ENCODE measurements around the gene TAF10.

The TAF10 gene

DNA sequence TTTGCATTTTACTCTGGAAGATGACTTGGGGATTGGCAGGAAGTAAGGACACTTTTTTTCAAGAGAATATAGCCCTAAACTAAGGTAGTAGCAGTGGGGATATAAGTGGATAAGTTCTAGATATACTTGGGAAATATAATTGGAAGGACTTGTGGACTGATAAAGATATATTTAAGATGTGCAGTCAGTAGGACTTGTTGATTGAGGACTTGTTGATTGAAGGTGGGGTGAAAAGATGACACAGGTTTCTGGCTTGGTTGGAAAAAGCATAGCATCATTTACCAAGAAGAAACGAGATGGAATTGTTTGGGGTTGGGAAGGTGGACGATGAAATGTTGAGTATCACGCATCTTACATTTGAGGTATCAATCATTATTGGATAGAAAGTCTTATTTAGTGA lies 1.5 kb upstream of the TAF10 start:
- no peak for TF ChIP-seq CTCF (IDR thresholded peaks at IDR 0.05; ENCODE audit: insufficient read depth, missing control alignments)
- DNase-seq (ENCODE audit: insufficient read length, low spot score), result no peak
- FAIRE-seq, result no peak

- no peak for TF ChIP-seq CTCF (IDR thresholded peaks at IDR 0.05; ENCODE audit: insufficient read depth, missing control alignments)
- DNase-seq (ENCODE audit: insufficient read length, low spot score) (no peak), FAIRE-seq (no peak)
Measured at GRCh38 chr11:6611963-6612212, 128 bp downstream of the TAF10 start.

DNA sequence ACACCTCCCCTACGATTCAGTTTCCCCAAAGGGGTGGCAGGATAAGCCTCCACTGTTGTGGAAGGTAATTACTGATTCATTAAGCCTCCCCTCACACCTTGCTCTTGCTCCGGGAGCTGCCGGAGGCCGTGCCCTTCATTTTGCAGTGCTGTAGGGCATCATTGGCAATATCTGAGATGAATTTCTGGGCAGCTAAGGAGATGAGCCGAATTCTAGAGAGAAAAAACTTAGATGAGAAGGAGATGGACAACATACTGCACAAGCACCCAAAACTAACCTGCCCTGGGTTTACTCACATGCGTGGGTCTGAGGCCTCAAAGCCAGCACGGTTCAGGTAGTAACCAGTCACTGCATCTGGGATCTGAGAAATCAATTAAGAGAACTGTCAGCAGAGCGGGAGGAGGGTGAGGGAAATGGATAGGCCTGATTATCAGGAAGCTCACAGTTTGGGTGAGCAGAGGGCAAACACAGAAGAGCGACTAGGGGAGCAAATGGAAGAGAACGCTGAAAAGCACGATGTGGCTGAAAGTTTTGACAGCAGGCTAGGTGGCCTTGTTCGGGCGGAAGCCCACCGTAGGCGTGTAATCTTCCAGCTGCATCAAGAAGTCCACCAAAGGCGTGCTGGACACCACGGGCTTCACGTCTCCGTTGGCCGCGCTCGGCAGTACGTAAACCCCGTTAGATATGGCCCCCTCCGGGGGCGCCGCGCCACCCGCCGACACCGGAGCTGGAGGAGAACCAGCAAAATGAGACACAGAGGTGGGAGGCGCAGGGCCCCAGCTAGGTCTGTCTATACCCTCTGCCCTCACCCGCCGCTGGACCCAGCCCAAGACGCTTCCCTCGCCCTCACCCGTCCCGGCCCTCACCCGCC lies 689 bp downstream of the TAF10 start:
- DNase-seq (ENCODE audit: insufficient read length, low spot score) (no peak), FAIRE-seq (no peak)
- TF ChIP-seq CTCF (IDR thresholded peaks at IDR 0.05; ENCODE audit: insufficient read depth, missing control alignments), result no peak

GRCh38 chr11:6610591-6610990 lies 1.4 kb downstream of the TAF10 start:
- no peak for TF ChIP-seq CTCF (IDR thresholded peaks at IDR 0.05; ENCODE audit: insufficient read depth, missing control alignments)
- DNase-seq (ENCODE audit: insufficient read length, low spot score) (no peak), FAIRE-seq (no peak)

GRCh38 chr11:6609502-6610015 lies 2.5 kb downstream of the TAF10 start:
- FAIRE-seq, result no peak
- DNase-seq (ENCODE audit: insufficient read length, low spot score), result no peak
- TF ChIP-seq CTCF (IDR thresholded peaks at IDR 0.05; ENCODE audit: insufficient read depth, missing control alignments), result no peak

DNA sequence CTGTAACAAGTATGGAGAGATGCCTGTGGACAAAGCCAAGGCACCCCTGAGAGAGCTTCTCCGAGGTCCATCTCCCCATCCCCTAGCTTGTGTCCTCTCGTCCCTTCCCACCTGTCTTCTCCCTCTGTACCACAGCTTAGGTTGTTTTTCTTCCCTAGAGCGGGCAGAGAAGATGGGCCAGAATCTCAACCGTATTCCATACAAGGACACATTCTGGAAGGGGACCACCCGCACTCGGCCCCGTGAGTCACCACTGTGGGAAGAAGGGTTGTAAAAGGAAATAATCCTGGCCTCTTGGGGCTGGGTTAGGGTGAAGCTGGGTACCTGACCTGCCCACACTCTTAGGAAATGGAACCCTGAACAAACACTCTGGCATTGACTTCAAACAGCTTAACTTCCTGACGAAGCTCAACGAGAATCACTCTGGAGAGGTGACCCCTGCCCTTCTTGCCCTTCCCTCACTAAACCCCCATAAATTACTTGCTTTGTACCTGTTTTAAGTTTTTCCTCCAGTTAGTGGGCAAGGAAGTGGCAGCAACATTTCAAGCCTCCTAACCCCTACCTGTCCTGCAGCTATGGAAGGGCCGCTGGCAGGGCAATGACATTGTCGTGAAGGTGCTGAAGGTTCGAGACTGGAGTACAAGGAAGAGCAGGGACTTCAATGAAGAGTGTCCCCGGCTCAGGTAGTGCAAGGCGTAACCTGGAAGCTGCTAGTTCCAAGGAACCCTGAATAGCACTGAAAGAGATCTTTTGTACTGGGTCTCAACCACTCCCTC lies 3.1 kb downstream of the TAF10 start:
- DNase-seq (ENCODE audit: insufficient read length, low spot score) (no peak), FAIRE-seq (no peak)
- no peak for TF ChIP-seq CTCF (IDR thresholded peaks at IDR 0.05; ENCODE audit: insufficient read depth, missing control alignments)

DNA sequence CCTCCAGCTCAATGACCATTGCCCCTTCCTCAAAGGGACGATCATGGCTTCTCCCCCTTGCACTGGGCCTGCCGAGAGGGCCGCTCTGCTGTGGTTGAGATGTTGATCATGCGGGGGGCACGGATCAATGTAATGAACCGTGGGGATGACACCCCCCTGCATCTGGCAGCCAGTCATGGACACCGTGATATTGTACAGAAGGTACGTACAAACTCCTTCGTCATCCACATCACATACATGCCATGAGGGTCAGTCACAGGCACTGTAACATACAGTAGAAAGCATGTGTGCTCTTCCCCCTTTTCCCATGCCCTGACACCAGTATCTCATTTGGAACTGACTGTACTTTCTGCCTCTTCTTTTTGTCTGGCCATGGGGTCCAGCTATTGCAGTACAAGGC lies 4.0 kb downstream of the TAF10 start:
- no peak for DNase-seq (ENCODE audit: insufficient read length, low spot score)
- no peak for FAIRE-seq

More for the DNA sequence above, 4.0 kb downstream of the TAF10 start:
- TF ChIP-seq CTCF (IDR thresholded peaks at IDR 0.05; ENCODE audit: insufficient read depth, missing control alignments), result no peak

Data from D721Med (cell line).